ENCODE results near the gene NKX2-8. TPM values are rescaled to one million over a fixed set of nuclear protein-coding genes. Genes with fewer than 3 reads are reported as not detected.

The NKX2-8 gene
- total RNA-seq, 1 experiment from 2014 or later: not detected

GRCh38 chr14:36583242-36583892, 953 bp upstream of the NKX2-8 start:
- no peak overlapping the region for H3K9ac ChIP-seq (ENCODE audit: low read length)
- ChIA-PET POLR2A (ENCODE audit: unreplicated experiment) (no interaction called here), CTCF (no interaction called here)
- H4K20me1 ChIP-seq (ENCODE audit: low read length): no peaks in the 10 kb centered on the region
- intact Hi-C loops (cut with micrococcal nuclease): no loop called here
- TF ChIP-seq CTCF (conservative IDR thresholded peaks at IDR 0.05; ENCODE audit: low read depth, low read length): no peak
- TF ChIP-seq EZH2phosphoT487 (IDR thresholded peaks at IDR 0.05; ENCODE audit: borderline replicate concordance, low read length): no peak
- no peak for TF ChIP-seq EZH2 (IDR thresholded peaks at IDR 0.05; ENCODE audit: low read length, unreplicated experiment)
- no peak overlapping the region for H3K4me2 ChIP-seq (ENCODE audit: low read length)
- DNase-seq (no peak), ATAC-seq (no peak)
- peaks cover 5% of the 10 kb centered on the region for H3K4me1 ChIP-seq (ENCODE audit: insufficient read depth, low read length)
- H3F3A ChIP-seq (ENCODE audit: low read length, unreplicated experiment): no peaks in the 10 kb centered on the region
- peaks cover 34% of the 10 kb centered on the region for H3K27me3 ChIP-seq (ENCODE audit: low read length)
- H3K9me3 ChIP-seq (ENCODE audit: low read length): no peaks in the 10 kb centered on the region
- no peak overlapping the region for H3K4me3 ChIP-seq (ENCODE audit: low read length)
- no peak overlapping the region for H2AFZ ChIP-seq (ENCODE audit: low read length)
- no peak overlapping the region for H3K27ac ChIP-seq (ENCODE audit: low read length)
- no peaks in the 10 kb centered on the region for H3K36me3 ChIP-seq (ENCODE audit: low read depth, low read length)
- no TSS peak for BruUV-seq (replicated peaks)
- no peaks in the 10 kb centered on the region for H3K9me2 ChIP-seq (replicated peaks; ENCODE audit: low read length)
- H3K79me2 ChIP-seq (ENCODE audit: low read length): no peaks in the 10 kb centered on the region

- Histone ChIP-seq H3K27ac (ENCODE audit: low read length) (no peak overlapping the region), H3F3A (ENCODE audit: low read length, unreplicated experiment) (no peaks in the 10 kb centered on the region), H4K20me1 (ENCODE audit: low read length) (no peaks in the 10 kb centered on the region), H3K4me2 (ENCODE audit: low read length) (peak overlapping the region; percentile 42; the same call in 1 of the 2 replicates), H3K9me2 (replicated peaks; ENCODE audit: low read length) (no peaks in the 10 kb centered on the region), H2AFZ (ENCODE audit: low read length) (no peak overlapping the region), H3K36me3 (ENCODE audit: low read depth, low read length) (no peaks in the 10 kb centered on the region), H3K9ac (ENCODE audit: low read length) (no peak overlapping the region), H3K9me3 (ENCODE audit: low read length) (no peaks in the 10 kb centered on the region), H3K4me1 (ENCODE audit: insufficient read depth, low read length) (peaks cover 5% of the 10 kb centered on the region), H3K79me2 (ENCODE audit: low read length) (no peaks in the 10 kb centered on the region), H3K4me3 (ENCODE audit: low read length) (no peak overlapping the region), H3K27me3 (ENCODE audit: low read length) (peaks cover 29% of the 10 kb centered on the region)
- CTCF ChIA-PET: no interaction called here
- POLR2A ChIA-PET (ENCODE audit: unreplicated experiment): no interaction called here
- intact Hi-C loops (cut with micrococcal nuclease): no loop called here
- DNase-seq: no peak
- BruUV-seq (replicated peaks): no TSS peak
- TF ChIP-seq EZH2phosphoT487 (IDR thresholded peaks at IDR 0.05; ENCODE audit: borderline replicate concordance, low read length): no peak
- no peak for TF ChIP-seq EZH2 (IDR thresholded peaks at IDR 0.05; ENCODE audit: low read length, unreplicated experiment)
- no peak for TF ChIP-seq CTCF (conservative IDR thresholded peaks at IDR 0.05; ENCODE audit: low read depth, low read length)
- no peak; the same call in 1 of the 2 replicates for ATAC-seq
Observed at GRCh38 chr14:36582874-36583241, 444 bp upstream of the NKX2-8 start.

Measured in PC-3 (cell line).